Astrocyte (in vitro differentiated cells and primary cell): ENCODE data around the gene IP6K2. TPM values are rescaled to one million over a fixed set of nuclear protein-coding genes. Genes with fewer than 3 reads are reported as not detected.

Source experiments
- DNase-seq: peaks from one replicate; pipeline ENCODE4 v3.0.0-alpha.2; 2010; ENCODE audit warnings: low read depth
- FAIRE-seq: peaks from 2 replicates; lab custom pipeline; 2011; peaks lifted over from hg19 to GRCh38; lab: Jason Lieb, UNC
- H2AFZ ChIP-seq: 2 replicates; pipeline ENCODE4 v1.6.0; 2012; ENCODE audit warnings: low read depth, low read length, inconsistent platforms
- H3K27ac ChIP-seq: 2 replicates; pipeline ENCODE4 v1.5.1; 2011; ENCODE audit warnings: low read depth, low read length, inconsistent platforms
- H3K27me3 ChIP-seq: 2 replicates; pipeline ENCODE4 v1.6.0; 2011; ENCODE audit warnings: low read length, inconsistent platforms; ENCODE audit not compliant: insufficient read depth
- H3K36me3 ChIP-seq: 2 replicates; pipeline ENCODE4 v1.5.1; 2011; ENCODE audit warnings: low read length, inconsistent platforms; ENCODE audit not compliant: insufficient read depth
- H3K4me1 ChIP-seq: 2 replicates; pipeline ENCODE4 v1.5.1; 2011; ENCODE audit warnings: low read length, inconsistent platforms; ENCODE audit not compliant: insufficient read depth
- H3K4me2 ChIP-seq: 2 replicates; pipeline ENCODE4 v1.6.0; 2012; ENCODE audit warnings: low read length, inconsistent platforms
- H3K4me3 ChIP-seq: 2 replicates; pipeline ENCODE4 v1.5.1; 2011; ENCODE audit warnings: low read depth, mild to moderate bottlenecking, low read length, inconsistent platforms; ENCODE audit not compliant: insufficient read depth
- H3K79me2 ChIP-seq: 2 replicates; pipeline ENCODE4 v1.6.0; 2012; ENCODE audit warnings: mild to moderate bottlenecking, low read length, inconsistent platforms; ENCODE audit not compliant: insufficient read depth
- H3K9ac ChIP-seq: 2 replicates; pipeline ENCODE4 v1.6.0; 2012; ENCODE audit warnings: mild to moderate bottlenecking, low read length, inconsistent platforms
- H3K9me3 ChIP-seq: 2 replicates; pipeline ENCODE4 v1.5.1; 2012; ENCODE audit warnings: low read depth, mild to moderate bottlenecking, low read length, inconsistent platforms; ENCODE audit not compliant: insufficient read depth
- H4K20me1 ChIP-seq: 2 replicates; pipeline ENCODE4 v1.6.0; 2012; ENCODE audit warnings: low read length, inconsistent platforms; ENCODE audit not compliant: insufficient read depth
- H3K27ac Mint-ChIP-seq: one replicate; pipeline ENCODE4 v1.8.0; 2021; ENCODE audit warnings: mild to moderate bottlenecking, mixed read lengths; ENCODE audit not compliant: unreplicated experiment
- H3K27me3 Mint-ChIP-seq: one replicate; pipeline ENCODE4 v1.8.0; 2021; ENCODE audit warnings: low read depth, mixed read lengths; ENCODE audit not compliant: unreplicated experiment
- H3K36me3 Mint-ChIP-seq: one replicate; pipeline ENCODE4 v1.8.0; 2021; ENCODE audit warnings: low read depth, mixed read lengths; ENCODE audit not compliant: unreplicated experiment
- H3K4me1 Mint-ChIP-seq: one replicate; pipeline ENCODE4 v1.8.0; 2021; ENCODE audit warnings: low read depth, mixed read lengths; ENCODE audit not compliant: unreplicated experiment
- H3K4me3 Mint-ChIP-seq: one replicate; pipeline ENCODE4 v1.8.0; 2021; ENCODE audit warnings: mild to moderate bottlenecking, moderate library complexity, mixed read lengths; ENCODE audit not compliant: unreplicated experiment
- H3K9me3 Mint-ChIP-seq: one replicate; pipeline ENCODE4 v1.8.0; 2021; ENCODE audit warnings: mild to moderate bottlenecking, mixed read lengths; ENCODE audit not compliant: unreplicated experiment
- EZH2 ChIP-seq: IDR thresholded peaks from 2 replicates; pipeline ENCODE4 v1.6.1; 2012; ENCODE audit warnings: mild to moderate bottlenecking, low read length, inconsistent platforms; ENCODE audit not compliant: insufficient read depth
- total RNA-seq: library from RNA; stranded (reverse); gene quantifications from 2 replicates; pipeline ENCODE4 v1.2.1, GENCODE V29; 2021
- TF ChIP-seq, protein P1 (sequence below): IDR thresholded peaks from 2 replicates; pipeline ENCODE4 v1.5.1; 2011; ENCODE audit warnings: low read depth, mild to moderate bottlenecking, inconsistent platforms, low read length, moderate library complexity; ENCODE audit not compliant: insufficient read depth

Gene IP6K2
- total RNA-seq, 1 donor from 2014 or later: 104 TPM

GRCh38 chr3:48682786-48683185 lies 34.2 kb downstream of the IP6K2 start:
- FAIRE-seq (no peak), DNase-seq (no peak)
- H3K27ac Mint-ChIP-seq: no peak overlapping the region
- H3K79me2 ChIP-seq: peaks cover 8% of the 10 kb centered on the region
- peaks cover 20% of the 10 kb centered on the region for H3K36me3 ChIP-seq
- H3K27me3 ChIP-seq: no peaks in the 10 kb centered on the region
- no peak overlapping the region for H3K9ac ChIP-seq
- H3K9me3 ChIP-seq: no peaks in the 10 kb centered on the region
- H3K4me3 ChIP-seq: no peak overlapping the region
- no peak overlapping the region for H2AFZ ChIP-seq
- TF ChIP-seq, protein P1, sequence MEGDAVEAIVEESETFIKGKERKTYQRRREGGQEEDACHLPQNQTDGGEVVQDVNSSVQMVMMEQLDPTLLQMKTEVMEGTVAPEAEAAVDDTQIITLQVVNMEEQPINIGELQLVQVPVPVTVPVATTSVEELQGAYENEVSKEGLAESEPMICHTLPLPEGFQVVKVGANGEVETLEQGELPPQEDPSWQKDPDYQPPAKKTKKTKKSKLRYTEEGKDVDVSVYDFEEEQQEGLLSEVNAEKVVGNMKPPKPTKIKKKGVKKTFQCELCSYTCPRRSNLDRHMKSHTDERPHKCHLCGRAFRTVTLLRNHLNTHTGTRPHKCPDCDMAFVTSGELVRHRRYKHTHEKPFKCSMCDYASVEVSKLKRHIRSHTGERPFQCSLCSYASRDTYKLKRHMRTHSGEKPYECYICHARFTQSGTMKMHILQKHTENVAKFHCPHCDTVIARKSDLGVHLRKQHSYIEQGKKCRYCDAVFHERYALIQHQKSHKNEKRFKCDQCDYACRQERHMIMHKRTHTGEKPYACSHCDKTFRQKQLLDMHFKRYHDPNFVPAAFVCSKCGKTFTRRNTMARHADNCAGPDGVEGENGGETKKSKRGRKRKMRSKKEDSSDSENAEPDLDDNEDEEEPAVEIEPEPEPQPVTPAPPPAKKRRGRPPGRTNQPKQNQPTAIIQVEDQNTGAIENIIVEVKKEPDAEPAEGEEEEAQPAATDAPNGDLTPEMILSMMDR: no peak
- no peak for TF ChIP-seq EZH2
- no peak overlapping the region for H3K4me2 ChIP-seq
- H3K4me1 Mint-ChIP-seq: peaks cover 17% of the 10 kb centered on the region
- H3K27ac ChIP-seq: no peak overlapping the region
- peaks cover 30% of the 10 kb centered on the region for H4K20me1 ChIP-seq
- H3K9me3 Mint-ChIP-seq: no peaks in the 10 kb centered on the region
- peaks cover 29% of the 10 kb centered on the region for H3K4me1 ChIP-seq
- peaks cover 34% of the 10 kb centered on the region for H3K36me3 Mint-ChIP-seq
- no peaks in the 10 kb centered on the region for H3K27me3 Mint-ChIP-seq
- H3K4me3 Mint-ChIP-seq: no peak overlapping the region

- Histone ChIP-seq H3K27ac (no peak overlapping the region), H3K4me2 (no peak overlapping the region), H2AFZ (no peak overlapping the region), H3K4me1 (peaks cover 29% of the 10 kb centered on the region), H3K9me3 (no peaks in the 10 kb centered on the region), H3K9ac (no peak overlapping the region), H3K36me3 (peaks cover 13% of the 10 kb centered on the region), H3K79me2 (peaks cover 8% of the 10 kb centered on the region), H3K27me3 (no peaks in the 10 kb centered on the region), H3K4me3 (no peak overlapping the region), H4K20me1 (peaks cover 23% of the 10 kb centered on the region)
- Mint-ChIP-seq H3K4me1 (peaks cover 17% of the 10 kb centered on the region), H3K36me3 (peaks cover 39% of the 10 kb centered on the region), H3K9me3 (no peaks in the 10 kb centered on the region), H3K27ac (no peak overlapping the region), H3K27me3 (no peaks in the 10 kb centered on the region), H3K4me3 (no peak overlapping the region)
- FAIRE-seq (no peak), DNase-seq (no peak)
- TF ChIP-seq, protein P1: no peak
- TF ChIP-seq EZH2: no peak
Observed at GRCh38 chr3:48681974-48682610, 34.9 kb downstream of the IP6K2 start.

- Histone ChIP-seq H3K9me3 (no peaks in the 10 kb centered on the region), H2AFZ (no peak overlapping the region), H3K4me2 (no peak overlapping the region), H4K20me1 (peaks cover 18% of the 10 kb centered on the region), H3K9ac (no peak overlapping the region), H3K4me3 (no peak overlapping the region), H3K4me1 (peaks cover 28% of the 10 kb centered on the region), H3K36me3 (peaks cover 11% of the 10 kb centered on the region), H3K27ac (no peak overlapping the region), H3K27me3 (no peaks in the 10 kb centered on the region), H3K79me2 (peaks cover 8% of the 10 kb centered on the region)
- peaks cover 15% of the 10 kb centered on the region for H3K4me1 Mint-ChIP-seq
- no peak for TF ChIP-seq EZH2
- TF ChIP-seq, protein P1: no peak
- FAIRE-seq (no peak), DNase-seq (no peak)
- H3K27ac Mint-ChIP-seq: no peak overlapping the region
- no peak overlapping the region for H3K4me3 Mint-ChIP-seq
- H3K27me3 Mint-ChIP-seq: no peaks in the 10 kb centered on the region
- H3K36me3 Mint-ChIP-seq: peaks cover 37% of the 10 kb centered on the region
- no peaks in the 10 kb centered on the region for H3K9me3 Mint-ChIP-seq
Observed at GRCh38 chr3:48681541-48681880, 35.5 kb downstream of the IP6K2 start.
